ENCODE results near the gene PDX1.

PDX1 gene

GRCh38 chr13:27919934-27920676, at the start of gene PDX1:
TSS of gene PDX1 (plus strand) at chr13:27920000. CDS start at chr13:27920139, 139 bp downstream.
- H3K27me3 ChIP-seq (ENCODE audit: low read depth): no peaks in the 10 kb centered on the region
- no peaks in the 10 kb centered on the region for H3K4me1 ChIP-seq
- in situ Hi-C loops (cut with MboI; ENCODE audit: low sequenced_read_pairs): no loop called here
- DNase-seq (ENCODE audit: low spot score in 2 of 2): no peak
- H3K9me3 ChIP-seq: 0 out of 2 replicates have a peak, but pooled peaks cover 3% of the 10 kb centered on the region
- no peak within 1 kb of the TSS for H3K4me3 ChIP-seq
- H3K36me3 ChIP-seq (replicated peaks): no peaks in the 10 kb centered on the region

GRCh38 chr13:27878274-27878673, 41.5 kb upstream of the PDX1 start:
- Histone ChIP-seq H3K9me3 (no peaks in the 10 kb centered on the region), H3K36me3 (replicated peaks) (no peaks in the 10 kb centered on the region), H3K27me3 (ENCODE audit: low read depth) (peaks cover 18% of the 10 kb centered on the region), H3K4me3 (no peak overlapping the region), H3K4me1 (no peaks in the 10 kb centered on the region)
- DNase-seq (ENCODE audit: low spot score in 2 of 2): no peak
- in situ Hi-C loops (cut with MboI; ENCODE audit: low sequenced_read_pairs): no loop called here

- Histone ChIP-seq H3K4me3 (no peak overlapping the region), H3K27me3 (ENCODE audit: low read depth) (no peaks in the 10 kb centered on the region; the same call in none of the 2 replicates), H3K9me3 (no peaks in the 10 kb centered on the region), H3K36me3 (replicated peaks) (no peaks in the 10 kb centered on the region), H3K4me1 (peaks cover 3% of the 10 kb centered on the region)
- DNase-seq (ENCODE audit: low spot score in 2 of 2): no peak
- in situ Hi-C loops (cut with MboI; ENCODE audit: low sequenced_read_pairs): no loop called here
These were observed 30.3 kb upstream of the PDX1 start for GRCh38 chr13:27889471-27889870.

GRCh38 chr13:27896726-27897125, 23.1 kb upstream of the PDX1 start:
- no peak overlapping the region for H3K4me3 ChIP-seq
- in situ Hi-C loops (cut with MboI; ENCODE audit: low sequenced_read_pairs): no loop called here
- no peaks in the 10 kb centered on the region for H3K36me3 ChIP-seq (replicated peaks)
- no peak for DNase-seq (ENCODE audit: low spot score in 2 of 2)
- H3K9me3 ChIP-seq: no peaks in the 10 kb centered on the region
- H3K27me3 ChIP-seq (ENCODE audit: low read depth): no peaks in the 10 kb centered on the region
- peaks cover 6% of the 10 kb centered on the region for H3K4me1 ChIP-seq

GRCh38 chr13:27904719-27905118, 15.1 kb upstream of the PDX1 start:
- in situ Hi-C loops (cut with MboI; ENCODE audit: low sequenced_read_pairs): no loop called here
- H3K9me3 ChIP-seq: no peaks in the 10 kb centered on the region
- DNase-seq (ENCODE audit: low spot score in 2 of 2): no peak
- H3K4me3 ChIP-seq: no peak overlapping the region
- H3K4me1 ChIP-seq: peaks cover 6% of the 10 kb centered on the region
- H3K36me3 ChIP-seq (replicated peaks): no peaks in the 10 kb centered on the region
- peaks cover 2% of the 10 kb centered on the region; the same call in 1 of the 2 replicates for H3K27me3 ChIP-seq (ENCODE audit: low read depth)

- peaks cover 2% of the 10 kb centered on the region; the same call in 1 of the 2 replicates for H3K27me3 ChIP-seq (ENCODE audit: low read depth)
- in situ Hi-C loops (cut with MboI; ENCODE audit: low sequenced_read_pairs): no loop called here
- no peak overlapping the region for H3K4me3 ChIP-seq
- no peaks in the 10 kb centered on the region for H3K9me3 ChIP-seq
- no peaks in the 10 kb centered on the region for H3K36me3 ChIP-seq (replicated peaks)
- peaks cover 6% of the 10 kb centered on the region for H3K4me1 ChIP-seq
- no peak for DNase-seq (ENCODE audit: low spot score in 2 of 2)
These were observed 14.2 kb upstream of the PDX1 start for GRCh38 chr13:27905650-27906049.

- Histone ChIP-seq H3K4me3 (no peak overlapping the region), H3K4me1 (no peaks in the 10 kb centered on the region), H3K36me3 (replicated peaks) (no peaks in the 10 kb centered on the region), H3K27me3 (ENCODE audit: low read depth) (peaks cover 2% of the 10 kb centered on the region; the same call in 1 of the 2 replicates), H3K9me3 (no peaks in the 10 kb centered on the region)
- in situ Hi-C loops (cut with MboI; ENCODE audit: low sequenced_read_pairs): no loop called here
- DNase-seq (ENCODE audit: low spot score in 2 of 2): no peak
These were observed 12.5 kb upstream of the PDX1 start for GRCh38 chr13:27907121-27907787.

GRCh38 chr13:27909378-27909777, 10.4 kb upstream of the PDX1 start:
- Histone ChIP-seq H3K36me3 (replicated peaks) (no peaks in the 10 kb centered on the region), H3K27me3 (ENCODE audit: low read depth) (peaks cover 2% of the 10 kb centered on the region; the same call in 1 of the 2 replicates), H3K4me1 (no peaks in the 10 kb centered on the region), H3K4me3 (no peak overlapping the region), H3K9me3 (no peaks in the 10 kb centered on the region)
- DNase-seq (ENCODE audit: low spot score in 2 of 2): no peak
- in situ Hi-C loops (cut with MboI; ENCODE audit: low sequenced_read_pairs): no loop called here

- Histone ChIP-seq H3K4me3 (no peak overlapping the region), H3K36me3 (replicated peaks) (no peaks in the 10 kb centered on the region), H3K9me3 (no peaks in the 10 kb centered on the region), H3K27me3 (ENCODE audit: low read depth) (peaks cover 2% of the 10 kb centered on the region; the same call in 1 of the 2 replicates), H3K4me1 (no peaks in the 10 kb centered on the region)
- no peak for DNase-seq (ENCODE audit: low spot score in 2 of 2)
- in situ Hi-C loops (cut with MboI; ENCODE audit: low sequenced_read_pairs): no loop called here
These were observed 8.3 kb upstream of the PDX1 start for GRCh38 chr13:27911521-27911920.

GRCh38 chr13:27913160-27913559, 6.6 kb upstream of the PDX1 start:
- in situ Hi-C loops (cut with MboI; ENCODE audit: low sequenced_read_pairs): no loop called here
- no peak for DNase-seq (ENCODE audit: low spot score in 2 of 2)
- H3K36me3 ChIP-seq (replicated peaks): no peaks in the 10 kb centered on the region
- no peaks in the 10 kb centered on the region for H3K4me1 ChIP-seq
- H3K27me3 ChIP-seq (ENCODE audit: low read depth): peaks cover 2% of the 10 kb centered on the region; the same call in 1 of the 2 replicates
- no peaks in the 10 kb centered on the region for H3K9me3 ChIP-seq
- H3K4me3 ChIP-seq: no peak overlapping the region

- Histone ChIP-seq H3K9me3 (0 out of 2 replicates have a peak, but pooled peaks cover 1% of the 10 kb centered on the region), H3K4me3 (no peak overlapping the region), H3K36me3 (replicated peaks) (no peaks in the 10 kb centered on the region), H3K4me1 (no peaks in the 10 kb centered on the region), H3K27me3 (ENCODE audit: low read depth) (no peaks in the 10 kb centered on the region; the same call in 1 of the 2 replicates)
- DNase-seq (ENCODE audit: low spot score in 2 of 2): no peak
- in situ Hi-C loops (cut with MboI; ENCODE audit: low sequenced_read_pairs): no loop called here
These were observed 4.2 kb upstream of the PDX1 start for GRCh38 chr13:27915301-27916207.

- H3K4me3 ChIP-seq: no peak overlapping the region
- in situ Hi-C loops (cut with MboI; ENCODE audit: low sequenced_read_pairs): no loop called here
These were observed 2.5 kb upstream of the PDX1 start for GRCh38 chr13:27917121-27917947.

More at GRCh38 chr13:27917121-27917947, 2.5 kb upstream of the PDX1 start:
- DNase-seq (ENCODE audit: low spot score in 2 of 2): no peak
- H3K4me1 ChIP-seq: no peaks in the 10 kb centered on the region
- H3K36me3 ChIP-seq (replicated peaks): no peaks in the 10 kb centered on the region
- no peaks in the 10 kb centered on the region; the same call in 1 of the 2 replicates for H3K27me3 ChIP-seq (ENCODE audit: low read depth)
- H3K9me3 ChIP-seq: 0 out of 2 replicates have a peak, but pooled peaks cover 3% of the 10 kb centered on the region

Data from HAP-1 (cell line).